GM12878 (cell line): ENCODE results near the gene CEP120. TPM values are rescaled to one million over a fixed set of nuclear protein-coding genes. Genes with fewer than 3 reads are reported as not detected.
A peak's percentile ranks its signal among the peaks of the same experiment; 100 is the strongest.

Experiments used
- BACH1 ChIP-seq: fragments of 450-650 bp; IDR thresholded peaks from 2 replicates; pipeline ENCODE4 v1.6.1; 2017; ENCODE audit warnings: mild to moderate bottlenecking, borderline replicate concordance
- FOS ChIP-seq: IDR thresholded peaks from 3 replicates; pipeline ENCODE4 v1.6.1; 2011; ENCODE audit warnings: borderline replicate concordance; ENCODE audit not compliant: insufficient read length; ENCODE audit errors: extremely low read depth
- MEF2B ChIP-seq: fragments of 450-650 bp; IDR thresholded peaks from 2 replicates; pipeline ENCODE4 v1.6.1; 2018; ENCODE audit warnings: mild to moderate bottlenecking, moderate library complexity; ENCODE audit not compliant: partially characterized antibody, poor library complexity, severe bottlenecking
- MTA2 ChIP-seq: fragments of 450-650 bp; IDR thresholded peaks from 2 replicates; pipeline ENCODE4 v1.6.1; 2016; ENCODE audit warnings: low read depth, mild to moderate bottlenecking, moderate library complexity
- NBN ChIP-seq: fragments of 450-650 bp; IDR thresholded peaks from 2 replicates; pipeline ENCODE4 v1.6.1; 2016
- SPI1 ChIP-seq: IDR thresholded peaks from 2 replicates; pipeline ENCODE4 v1.6.1; 2011; ENCODE audit warnings: low read depth, mild to moderate bottlenecking, low read length, moderate library complexity, borderline replicate concordance; ENCODE audit not compliant: insufficient read depth
- ZNF24 ChIP-seq: fragments of 450-650 bp; IDR thresholded peaks from 2 replicates; pipeline ENCODE4 v1.6.1; 2017; ENCODE audit warnings: antibody characterized with exemption, mild to moderate bottlenecking
- polyA plus RNA-seq, 11 experiments: library from polyadenylated mRNA; depleted of rRNA in 4 of 11; unstranded in 6 of 11; stranded (reverse) in 5 of 11; fragments of >200 nt; fragmentation: Nextera tagmentation in 4 of 11; fragmentation: Illumina TruSeq in 1 of 11; extraction: Ambion mirVana in 4 of 11; extraction: Trizol in 1 of 11; gene quantifications; 1 replicate in 1 of 11; 2 replicates in 10 of 11; pipeline versions ENCODE4 v1.2.1 to v1.2.3, GENCODE V29; 2011 to 2016; ENCODE audit warnings: inconsistent platforms in 2 of 11, missing spikeins in 2 of 11, low read depth in 1 of 11
- total RNA-seq, 4 experiments: library from RNA; depleted of rRNA in 3 of 4; stranded (reverse); fragments of >200 nt in 3 of 4; fragmentation: Illumina TruSeq in 1 of 4; extraction: Trizol in 1 of 4; gene quantifications; 2 replicates each; pipeline versions ENCODE4 v1.2.1 to v1.2.3, GENCODE V29; 2013 to 2021
- TF ChIP-seq, protein P1 (sequence below): fragments of 450-650 bp; IDR thresholded peaks from 2 replicates; pipeline ENCODE4 v1.6.1; 2017; ENCODE audit warnings: mild to moderate bottlenecking
- TF ChIP-seq, protein P2 (sequence below): fragments of 450-650 bp; IDR thresholded peaks from 2 replicates; pipeline ENCODE4 v1.6.1; 2017; ENCODE audit warnings: mild to moderate bottlenecking, low read depth, inconsistent platforms; ENCODE audit not compliant: poor library complexity, severe bottlenecking

Gene CEP120
- total and polyA plus RNA-seq, 10 of the 15 experiments (the other 5 are each of a cell fraction or from before 2014, with no cell fraction given): 4.1 to 23.0 (median 13.1) TPM

DNA sequence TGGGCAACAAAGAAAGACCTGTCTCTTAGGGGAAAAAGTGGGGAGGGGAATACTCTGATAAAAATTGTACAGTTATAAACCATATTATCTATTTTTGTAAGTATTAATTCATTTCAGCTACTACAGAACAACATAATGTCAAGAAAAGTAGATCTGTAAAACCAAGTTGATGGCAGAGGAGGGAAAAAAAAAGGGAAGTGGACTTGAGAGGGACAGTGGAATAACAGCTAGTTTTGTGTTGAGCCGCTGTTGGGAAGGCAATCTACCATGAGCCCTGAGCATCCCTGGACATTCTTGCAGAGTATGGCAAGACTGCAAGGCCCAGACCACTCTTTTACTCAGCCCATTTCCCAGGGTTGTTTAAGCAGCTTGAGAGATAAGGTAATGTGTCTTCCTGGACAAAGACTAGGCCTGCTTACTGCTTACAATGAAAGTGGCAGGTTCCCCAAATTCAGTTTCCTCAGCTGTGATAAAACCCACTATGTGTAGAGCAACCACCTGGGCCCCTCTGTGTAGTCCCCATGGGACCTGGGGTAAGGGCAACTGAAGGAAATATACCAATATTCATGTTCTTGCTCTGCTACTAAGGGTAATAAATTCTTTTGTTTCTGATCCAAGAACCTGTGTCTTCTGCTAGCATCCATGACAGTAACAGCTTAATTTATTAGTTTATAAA, 25.0 kb downstream of the CEP120 start (continued):
- TF ChIP-seq SPI1 (peak; percentile 46; the same call in 1 of the 2 replicates), NBN (no peak), ZNF24 (no peak), MEF2B (peak; percentile 33), BACH1 (no peak), MTA2 (no peak), FOS (no peak)
- TF ChIP-seq, protein P1, sequence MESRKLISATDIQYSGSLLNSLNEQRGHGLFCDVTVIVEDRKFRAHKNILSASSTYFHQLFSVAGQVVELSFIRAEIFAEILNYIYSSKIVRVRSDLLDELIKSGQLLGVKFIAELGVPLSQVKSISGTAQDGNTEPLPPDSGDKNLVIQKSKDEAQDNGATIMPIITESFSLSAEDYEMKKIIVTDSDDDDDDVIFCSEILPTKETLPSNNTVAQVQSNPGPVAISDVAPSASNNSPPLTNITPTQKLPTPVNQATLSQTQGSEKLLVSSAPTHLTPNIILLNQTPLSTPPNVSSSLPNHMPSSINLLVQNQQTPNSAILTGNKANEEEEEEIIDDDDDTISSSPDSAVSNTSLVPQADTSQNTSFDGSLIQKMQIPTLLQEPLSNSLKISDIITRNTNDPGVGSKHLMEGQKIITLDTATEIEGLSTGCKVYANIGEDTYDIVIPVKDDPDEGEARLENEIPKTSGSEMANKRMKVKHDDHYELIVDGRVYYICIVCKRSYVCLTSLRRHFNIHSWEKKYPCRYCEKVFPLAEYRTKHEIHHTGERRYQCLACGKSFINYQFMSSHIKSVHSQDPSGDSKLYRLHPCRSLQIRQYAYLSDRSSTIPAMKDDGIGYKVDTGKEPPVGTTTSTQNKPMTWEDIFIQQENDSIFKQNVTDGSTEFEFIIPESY: no peak
- TF ChIP-seq, protein P2, sequence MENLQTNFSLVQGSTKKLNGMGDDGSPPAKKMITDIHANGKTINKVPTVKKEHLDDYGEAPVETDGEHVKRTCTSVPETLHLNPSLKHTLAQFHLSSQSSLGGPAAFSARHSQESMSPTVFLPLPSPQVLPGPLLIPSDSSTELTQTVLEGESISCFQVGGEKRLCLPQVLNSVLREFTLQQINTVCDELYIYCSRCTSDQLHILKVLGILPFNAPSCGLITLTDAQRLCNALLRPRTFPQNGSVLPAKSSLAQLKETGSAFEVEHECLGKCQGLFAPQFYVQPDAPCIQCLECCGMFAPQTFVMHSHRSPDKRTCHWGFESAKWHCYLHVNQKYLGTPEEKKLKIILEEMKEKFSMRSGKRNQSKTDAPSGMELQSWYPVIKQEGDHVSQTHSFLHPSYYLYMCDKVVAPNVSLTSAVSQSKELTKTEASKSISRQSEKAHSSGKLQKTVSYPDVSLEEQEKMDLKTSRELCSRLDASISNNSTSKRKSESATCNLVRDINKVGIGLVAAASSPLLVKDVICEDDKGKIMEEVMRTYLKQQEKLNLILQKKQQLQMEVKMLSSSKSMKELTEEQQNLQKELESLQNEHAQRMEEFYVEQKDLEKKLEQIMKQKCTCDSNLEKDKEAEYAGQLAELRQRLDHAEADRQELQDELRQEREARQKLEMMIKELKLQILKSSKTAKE: no peak
